ENCODE results near the gene CDK9.

The CDK9 gene

DNA sequence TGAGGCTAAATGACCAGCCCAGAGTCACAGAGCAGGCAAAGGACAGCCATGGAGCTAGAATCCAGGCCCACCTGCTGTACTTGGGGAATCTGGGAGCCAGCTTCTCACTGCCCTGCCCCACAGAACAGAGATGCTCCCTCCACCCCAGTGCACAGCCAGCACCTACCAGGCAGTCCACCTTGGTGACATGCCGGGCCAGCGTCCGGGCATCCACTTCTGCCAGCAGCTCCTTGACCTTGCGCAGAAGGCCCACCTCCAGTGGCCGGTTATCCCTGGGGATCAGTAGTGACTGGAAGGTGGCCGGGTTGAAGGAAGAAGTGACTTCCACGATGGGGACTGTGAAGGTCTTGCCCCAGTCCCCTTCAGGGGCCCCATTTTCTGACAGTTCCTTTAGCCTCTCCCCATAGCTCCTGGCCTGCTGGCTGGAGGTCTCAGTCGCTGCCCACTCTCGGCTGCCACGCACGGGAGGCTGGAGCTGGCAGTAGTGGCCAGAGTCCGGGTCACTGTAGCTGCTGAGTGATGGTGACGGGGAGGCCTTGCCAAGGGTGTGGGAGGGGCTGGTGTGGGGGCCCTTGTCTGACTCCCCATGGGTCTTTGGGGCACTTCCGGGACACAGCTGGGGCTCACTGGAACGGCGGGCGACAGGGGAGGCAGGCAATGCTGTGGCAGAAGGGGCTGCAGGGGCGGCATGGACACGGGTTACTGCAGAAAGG is 41.3 kb upstream of the CDK9 start:
- H3K4me3 ChIP-seq (ENCODE audit: low read depth, low read length): no peak overlapping the region
- no peak for DNase-seq
- in situ Hi-C loops (cut with HindIII; ENCODE audit: low pct_ligation_motif_present, low sequenced_read_pairs): no loop called here
- H3K27ac ChIP-seq: no peak overlapping the region
- TF ChIP-seq, protein P1, sequence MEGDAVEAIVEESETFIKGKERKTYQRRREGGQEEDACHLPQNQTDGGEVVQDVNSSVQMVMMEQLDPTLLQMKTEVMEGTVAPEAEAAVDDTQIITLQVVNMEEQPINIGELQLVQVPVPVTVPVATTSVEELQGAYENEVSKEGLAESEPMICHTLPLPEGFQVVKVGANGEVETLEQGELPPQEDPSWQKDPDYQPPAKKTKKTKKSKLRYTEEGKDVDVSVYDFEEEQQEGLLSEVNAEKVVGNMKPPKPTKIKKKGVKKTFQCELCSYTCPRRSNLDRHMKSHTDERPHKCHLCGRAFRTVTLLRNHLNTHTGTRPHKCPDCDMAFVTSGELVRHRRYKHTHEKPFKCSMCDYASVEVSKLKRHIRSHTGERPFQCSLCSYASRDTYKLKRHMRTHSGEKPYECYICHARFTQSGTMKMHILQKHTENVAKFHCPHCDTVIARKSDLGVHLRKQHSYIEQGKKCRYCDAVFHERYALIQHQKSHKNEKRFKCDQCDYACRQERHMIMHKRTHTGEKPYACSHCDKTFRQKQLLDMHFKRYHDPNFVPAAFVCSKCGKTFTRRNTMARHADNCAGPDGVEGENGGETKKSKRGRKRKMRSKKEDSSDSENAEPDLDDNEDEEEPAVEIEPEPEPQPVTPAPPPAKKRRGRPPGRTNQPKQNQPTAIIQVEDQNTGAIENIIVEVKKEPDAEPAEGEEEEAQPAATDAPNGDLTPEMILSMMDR (IDR thresholded peaks at IDR 0.05; ENCODE audit: low read depth, low read length, missing control alignments): no peak
- no peaks in the 10 kb centered on the region for H3K36me3 ChIP-seq (replicated peaks)
- H3K27me3 ChIP-seq (replicated peaks): no peaks in the 10 kb centered on the region

GRCh38 chr9:127746959-127747569 is 38.8 kb upstream of the CDK9 start:
- Histone ChIP-seq H3K27ac (no peak overlapping the region), H3K27me3 (replicated peaks) (no peaks in the 10 kb centered on the region), H3K36me3 (replicated peaks) (no peaks in the 10 kb centered on the region), H3K4me3 (ENCODE audit: low read depth, low read length) (no peak overlapping the region)
- no peak for DNase-seq
- in situ Hi-C loops (cut with HindIII; ENCODE audit: low pct_ligation_motif_present, low sequenced_read_pairs): no loop called here
- TF ChIP-seq, protein P1 (IDR thresholded peaks at IDR 0.05; ENCODE audit: low read depth, low read length, missing control alignments): peak; percentile 17

- Histone ChIP-seq H3K27me3 (replicated peaks) (no peaks in the 10 kb centered on the region), H3K36me3 (replicated peaks) (no peaks in the 10 kb centered on the region), H3K4me3 (ENCODE audit: low read depth, low read length) (no peak overlapping the region), H3K27ac (no peak overlapping the region)
- TF ChIP-seq, protein P1 (IDR thresholded peaks at IDR 0.05; ENCODE audit: low read depth, low read length, missing control alignments): no peak
- in situ Hi-C loops (cut with HindIII; ENCODE audit: low pct_ligation_motif_present, low sequenced_read_pairs): no loop called here
- DNase-seq: no peak
Measured at GRCh38 chr9:127749090-127749787, 36.6 kb upstream of the CDK9 start.

DNA sequence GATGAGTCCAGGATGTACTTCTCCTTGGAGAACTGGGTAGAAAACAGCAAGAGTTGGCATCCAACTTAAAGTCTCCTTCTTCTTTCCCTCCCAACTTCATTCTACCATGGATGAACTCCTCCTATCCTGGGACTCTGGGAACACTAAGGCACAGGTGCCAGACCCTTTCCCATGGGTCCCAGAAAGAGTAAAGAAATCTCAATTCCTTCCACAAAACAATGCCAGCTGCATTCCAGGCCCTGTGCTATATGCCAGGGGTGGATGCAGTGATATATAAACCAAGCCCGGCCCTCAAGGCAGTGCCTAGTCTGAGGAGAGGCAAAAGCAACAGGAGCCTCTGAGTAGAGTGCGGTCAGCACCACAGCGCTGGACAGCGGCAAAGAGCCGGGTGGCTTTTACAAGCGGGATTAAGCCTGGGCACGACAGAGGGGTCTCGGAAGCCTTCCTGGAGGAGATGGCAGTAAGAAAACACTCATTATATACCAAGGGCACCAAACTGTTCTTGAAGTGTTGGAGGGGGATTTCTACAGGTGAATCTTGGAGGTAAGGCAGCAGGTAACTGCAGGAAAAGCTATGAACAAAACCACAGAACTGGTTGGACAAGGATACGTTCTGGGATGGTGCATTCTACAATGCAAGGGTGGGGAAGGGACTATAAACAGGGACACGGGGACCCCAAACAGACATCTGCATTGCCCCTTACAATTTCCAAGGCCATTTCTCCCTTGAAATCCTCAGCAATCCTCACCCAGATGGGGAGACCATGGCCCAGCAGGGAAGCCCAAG is 34.4 kb upstream of the CDK9 start:
- no peak overlapping the region for H3K27ac ChIP-seq
- H3K27me3 ChIP-seq (replicated peaks): no peaks in the 10 kb centered on the region
- peak; percentile 27 for DNase-seq
- TF ChIP-seq, protein P1 (IDR thresholded peaks at IDR 0.05; ENCODE audit: low read depth, low read length, missing control alignments): no peak
- H3K36me3 ChIP-seq (replicated peaks): no peaks in the 10 kb centered on the region
- in situ Hi-C loops (cut with HindIII; ENCODE audit: low pct_ligation_motif_present, low sequenced_read_pairs): loop anchor here (25.0 kb wide), 1 partner anchor 111 kb away; the partner anchor contains the start of gene ENG
- no peak overlapping the region for H3K4me3 ChIP-seq (ENCODE audit: low read depth, low read length)

DNA sequence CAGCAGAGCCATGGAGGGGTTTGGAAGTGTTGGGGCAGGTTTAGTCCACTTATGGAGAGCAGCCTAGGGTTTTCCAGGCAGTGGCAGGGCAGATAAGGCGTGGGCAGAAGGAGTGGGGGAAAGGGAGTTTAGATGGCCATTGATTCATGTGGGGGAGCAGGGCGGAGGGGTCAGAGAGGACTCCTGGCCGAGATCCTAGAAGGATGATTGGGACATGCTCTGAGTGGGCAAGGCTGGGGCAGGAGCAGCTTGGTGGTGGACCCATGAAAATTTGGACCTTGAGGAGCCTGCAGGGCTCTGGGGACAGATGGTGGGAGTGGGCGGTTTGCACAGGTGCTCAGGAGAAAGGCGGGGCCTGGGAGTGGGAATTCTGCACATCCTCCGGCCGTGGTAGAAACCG is 32.7 kb upstream of the CDK9 start:
- DNase-seq: no peak
- in situ Hi-C loops (cut with HindIII; ENCODE audit: low pct_ligation_motif_present, low sequenced_read_pairs): loop anchor here (25.0 kb wide), 1 partner anchor 109 kb away; the partner anchor contains the start of gene ENG
- H3K27me3 ChIP-seq (replicated peaks): no peaks in the 10 kb centered on the region
- TF ChIP-seq, protein P1 (IDR thresholded peaks at IDR 0.05; ENCODE audit: low read depth, low read length, missing control alignments): no peak
- H3K4me3 ChIP-seq (ENCODE audit: low read depth, low read length): no peak overlapping the region
- H3K36me3 ChIP-seq (replicated peaks): no peaks in the 10 kb centered on the region
- no peak overlapping the region for H3K27ac ChIP-seq
